Airway epithelial cell (primary cell): ENCODE data around the gene S100A10. TPM values are rescaled to one million over a fixed set of nuclear protein-coding genes. Genes with fewer than 3 reads are reported as not detected.

Experiments used
- total RNA-seq: library from RNA; depleted of rRNA; stranded (reverse); fragments of >200 nt; gene quantifications from 2 replicates; pipeline ENCODE4 v1.2.3, GENCODE V29; 2015

S100A10 gene
- 554 and 603 TPM in 2 replicates for total RNA-seq

GRCh38 chr1:151993734-151994496, at the start of gene S100A10:
Gene S100A10, minus strand, starts transcription at chr1:151993859. Its CDS starts 7,629 bp downstream, at chr1:151986230.

GRCh38 chr1:152036267-152037216, 42.9 kb upstream of the S100A10 start, which contains the start of gene S100A11:
Gene S100A11, minus strand, starts transcription at chr1:152037004. Its CDS starts 89 bp downstream, at chr1:152036915.

Other genes starting within 250 kb of the S100A10 start
- gene MRPL9, start 230.4 kb downstream of the S100A10 start, total RNA-seq: 81.1 and 91.5 TPM in 2 replicates
- gene TDRKH, start 203.4 kb downstream of the S100A10 start, total RNA-seq: 7.2 and 8.7 TPM in 2 replicates
- not detected in 2 replicates for gene LINGO4, start 188.4 kb downstream of the S100A10 start, total RNA-seq
- 0.05 and 0.35 TPM in 2 replicates for gene RORC, start 162.1 kb downstream of the S100A10 start, total RNA-seq
- gene C2CD4D, start 154.0 kb downstream of the S100A10 start, total RNA-seq: 0.14 TPM in 1 of 2 replicates, not detected in the other
- 0.99 and 2.3 TPM in 2 replicates for gene THEM5, start 140.1 kb downstream of the S100A10 start, total RNA-seq
- gene THEM4, start 84.3 kb downstream of the S100A10 start, total RNA-seq: 9.1 and 14.0 TPM in 2 replicates
- gene S100A11, start 43.1 kb upstream of the S100A10 start, total RNA-seq: 947 and 1,683 TPM in 2 replicates
- gene TCHHL1, start 95.2 kb upstream of the S100A10 start, total RNA-seq: not detected in 2 replicates
- under 0.01 TPM in 1 of 2 replicates, not detected in the other for gene TCHH, start 121.6 kb upstream of the S100A10 start, total RNA-seq
- gene RPTN, start 165.4 kb upstream of the S100A10 start, total RNA-seq: 2.0 and 3.0 TPM in 2 replicates
- gene HRNR, start 230.3 kb upstream of the S100A10 start, total RNA-seq: under 0.01 TPM in 1 of 2 replicates, not detected in the other